Upper lobe of right lung (tissue), 1 donor: Measurements from ENCODE around the gene GOLGA8T. TPM values are rescaled to one million over a fixed set of nuclear protein-coding genes. Genes with fewer than 3 reads are reported as not detected.

ENCODE experiments used
- total RNA-seq: library from RNA; stranded (reverse); fragmentation: NEBNext Ultra II Directional; extraction: Animal tissue kit (Norgen Biotek cat#: 25700); gene quantifications from one replicate; pipeline ENCODE4 v1.2.1, GENCODE V29; 2021
- donor health status: DM: no; HTN: yes; CAD: no; lungs with severe emphysema.

GOLGA8T gene
- total RNA-seq, 1 donor from 2014 or later, result 0.20 TPM

Other genes starting within 250 kb of the GOLGA8T start
- not detected for gene GOLGA8J, start 52.1 kb upstream of the GOLGA8T start, total RNA-seq